NCI-H345 (cell line): Measurements from ENCODE around the gene NTRK1.

Experiments
- DNase-seq: peaks from one replicate; lab custom pipeline; 2025; lab: John Stamatoyannopoulos, UW

The NTRK1 gene

GRCh38 chr1:156857532-156857931, 3.1 kb upstream of the NTRK1 start:
- no peak for DNase-seq

GRCh38 chr1:156858555-156858956, 2.1 kb upstream of the NTRK1 start:
- DNase-seq = no peak

DNA sequence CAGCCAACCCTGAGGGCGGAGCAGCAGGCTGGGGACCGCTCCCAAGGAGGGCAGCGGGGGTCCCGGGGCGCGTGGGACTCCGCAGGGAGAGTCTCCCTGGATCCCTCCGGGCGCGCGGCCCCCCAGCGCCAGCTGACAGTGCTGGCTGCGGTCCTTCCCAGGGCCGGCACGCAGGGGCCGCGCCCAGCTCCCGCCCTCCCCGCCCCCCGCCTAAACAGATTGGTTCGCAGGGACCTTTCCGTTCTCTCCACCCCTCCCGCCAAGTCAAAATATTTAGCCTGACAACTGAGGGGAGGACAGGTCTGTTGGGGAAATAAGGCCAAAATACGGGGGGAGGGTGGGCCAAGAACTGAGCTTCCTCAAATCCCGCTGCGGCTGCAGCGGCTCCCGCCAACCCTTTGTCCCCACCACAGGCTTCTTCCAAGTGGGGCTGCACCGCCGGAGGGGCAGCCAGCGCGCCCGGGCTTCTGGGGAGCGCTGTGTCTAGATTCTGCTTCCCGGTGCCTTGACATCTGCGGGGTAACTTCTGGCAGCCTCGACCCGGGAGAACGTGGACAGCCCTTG, 1.6 kb upstream of the NTRK1 start, which contains the start of gene INSRR:
Gene INSRR, minus strand, starts transcription at position 159 of the 564 bp plus-strand sequence. CDS start 496 bp downstream, outside the sequence.
- DNase-seq = no peak

- no peak for DNase-seq
Observed at GRCh38 chr1:156859523-156860112, 1.0 kb upstream of the NTRK1 start.

GRCh38 chr1:156860113-156860627, 495 bp upstream of the NTRK1 start:
- peak; percentile 34 for DNase-seq

- DNase-seq = no peak
Observed at GRCh38 chr1:156862584-156862983, 1.9 kb downstream of the NTRK1 start.

- no peak for DNase-seq
Observed at GRCh38 chr1:156862997-156863599, 2.4 kb downstream of the NTRK1 start.

GRCh38 chr1:156863631-156864030, 3.0 kb downstream of the NTRK1 start:
- no peak for DNase-seq

- DNase-seq = no peak
Observed at GRCh38 chr1:156864796-156865195, 4.1 kb downstream of the NTRK1 start.

DNA sequence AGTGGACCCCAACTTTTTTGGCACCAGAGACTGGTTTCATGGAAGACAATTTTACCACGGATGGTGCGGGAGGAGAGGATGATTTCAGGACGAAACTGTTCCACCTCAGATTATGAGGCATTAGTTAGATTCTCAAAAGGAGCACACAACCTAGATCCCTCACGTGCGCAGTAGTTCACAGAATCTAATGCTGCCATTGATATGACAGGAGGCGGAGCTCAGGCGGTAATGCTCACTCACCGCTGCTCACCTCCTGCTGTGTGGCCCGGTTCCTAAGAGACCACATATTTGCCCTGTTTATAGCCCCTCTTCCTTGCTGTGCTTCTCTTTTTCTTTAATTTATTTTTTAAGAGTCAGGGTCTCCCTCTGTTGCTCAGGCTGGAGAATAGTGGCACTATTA, 4.6 kb downstream of the NTRK1 start:
- no peak for DNase-seq

DNA sequence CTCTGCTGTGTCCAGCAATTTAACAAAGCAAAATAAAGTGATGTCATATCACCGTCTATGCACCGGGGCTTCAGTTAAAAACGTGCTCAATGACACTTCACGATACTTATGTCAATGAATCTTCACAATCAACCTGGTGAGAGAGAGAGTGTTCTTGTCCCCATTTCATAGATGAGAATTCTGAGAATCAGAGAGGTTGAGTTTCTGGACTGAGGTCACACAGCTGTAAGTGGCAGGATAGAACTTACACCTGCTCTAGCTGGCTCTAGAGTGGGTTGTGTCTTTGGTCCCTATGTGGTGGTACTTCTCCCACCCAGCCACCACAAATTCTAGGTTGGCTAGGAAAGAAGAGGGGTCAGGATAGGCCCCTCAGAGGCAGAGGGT, 5.2 kb downstream of the NTRK1 start:
- DNase-seq = no peak

DNA sequence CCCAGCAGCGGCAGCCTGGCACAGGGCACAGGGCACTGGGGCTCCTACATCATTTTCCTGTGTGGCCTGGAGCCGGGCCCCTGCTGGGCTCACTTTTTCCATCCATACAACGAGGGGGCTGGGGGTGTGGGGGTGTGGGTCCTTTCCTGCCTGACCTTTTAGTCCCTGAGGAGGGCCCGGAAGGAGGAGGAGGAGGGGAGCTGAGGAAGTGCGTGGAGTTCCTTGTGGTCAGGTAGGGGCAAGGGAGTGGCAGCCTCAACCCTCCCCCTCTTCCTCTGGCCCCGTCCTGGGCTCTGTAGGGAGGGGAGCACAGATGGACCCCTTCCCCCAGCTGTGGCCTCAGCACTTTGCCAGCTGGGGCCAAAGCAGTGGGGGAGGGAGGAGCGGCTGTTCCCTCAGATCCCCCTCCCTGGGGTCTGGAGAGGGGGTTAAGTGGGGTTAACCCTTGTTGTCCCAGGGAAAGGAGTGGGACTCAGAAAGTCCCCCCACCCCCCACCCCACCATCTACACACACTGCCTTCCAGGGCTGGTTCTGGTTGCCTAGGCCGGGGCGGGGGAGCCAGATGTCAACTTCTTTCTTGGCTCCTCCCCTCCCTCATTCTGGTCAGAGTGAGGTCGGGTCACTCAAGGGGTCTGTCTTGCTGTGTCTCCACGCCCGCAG, 5.7 kb downstream of the NTRK1 start:
- DNase-seq = no peak

- DNase-seq = no peak
Observed at GRCh38 chr1:156868341-156868740, 7.7 kb downstream of the NTRK1 start.

GRCh38 chr1:156869455-156869854, 8.8 kb downstream of the NTRK1 start:
- DNase-seq = no peak

- DNase-seq = no peak
Observed at GRCh38 chr1:156873659-156874058, 13.0 kb downstream of the NTRK1 start.

- DNase-seq = no peak
Observed at GRCh38 chr1:156874142-156874541, 13.5 kb downstream of the NTRK1 start.

GRCh38 chr1:156874572-156875340, 14.1 kb downstream of the NTRK1 start:
- DNase-seq = no peak

DNA sequence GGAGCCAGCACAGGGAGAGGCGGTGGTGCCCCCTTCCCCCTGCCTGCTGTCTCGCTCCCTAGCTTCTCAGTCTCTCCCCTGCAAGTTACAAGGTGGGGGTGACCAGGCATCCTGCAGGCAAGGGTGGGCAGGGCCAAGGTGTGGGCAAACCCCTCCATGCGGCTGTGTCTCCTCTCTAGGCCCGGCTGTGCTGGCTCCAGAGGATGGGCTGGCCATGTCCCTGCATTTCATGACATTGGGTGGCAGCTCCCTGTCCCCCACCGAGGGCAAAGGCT, 14.6 kb downstream of the NTRK1 start:
- DNase-seq = no peak

- no peak for DNase-seq
Observed at GRCh38 chr1:156876281-156876680, 15.6 kb downstream of the NTRK1 start.

- no peak for DNase-seq
Observed at GRCh38 chr1:156877433-156878170, 16.9 kb downstream of the NTRK1 start.

DNA sequence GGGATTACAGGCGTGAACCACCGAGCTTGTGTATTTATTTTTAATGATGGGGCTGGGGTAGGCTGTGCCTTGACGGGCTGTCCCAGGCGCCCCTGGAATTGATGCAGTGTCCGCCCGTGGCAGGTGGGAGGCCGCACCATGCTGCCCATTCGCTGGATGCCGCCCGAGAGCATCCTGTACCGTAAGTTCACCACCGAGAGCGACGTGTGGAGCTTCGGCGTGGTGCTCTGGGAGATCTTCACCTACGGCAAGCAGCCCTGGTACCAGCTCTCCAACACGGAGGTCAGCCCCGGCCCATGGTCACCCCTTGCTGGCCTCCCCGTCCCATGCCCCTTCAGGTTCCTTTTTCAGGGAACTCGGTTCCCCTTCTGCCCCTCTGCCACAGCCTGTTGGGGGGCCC, 19.2 kb downstream of the NTRK1 start:
- no peak for DNase-seq

- no peak for DNase-seq
Observed at GRCh38 chr1:156880473-156880872, 19.8 kb downstream of the NTRK1 start.
